NB4 (cell line): ENCODE measurements around the gene ZFHX3.

Experiments used
- DNase-seq: peaks from one replicate; pipeline ENCODE4 v3.0.0; 2010; ENCODE audit warnings: low read depth
- H3K4me3 ChIP-seq: one replicate; pipeline ENCODE4 v1.5.1; 2011; ENCODE audit warnings: mild to moderate bottlenecking, low read depth, low read length, moderate library complexity
- CTCF ChIP-seq: IDR thresholded peaks from one replicate; pipeline ENCODE4 v1.5.1; 2012; ENCODE audit warnings: low read depth, low read length
- MAX ChIP-seq: IDR thresholded peaks from 2 replicates; pipeline ENCODE4 v1.6.1; 2011; ENCODE audit warnings: low read depth, low read length
- MYC ChIP-seq: IDR thresholded peaks from 2 replicates; pipeline ENCODE4 v1.6.1; 2011; ENCODE audit warnings: low read depth, low read length
- POLR2A ChIP-seq: IDR thresholded peaks from 2 replicates; pipeline ENCODE4 v1.6.1; 2011; ENCODE audit warnings: mild to moderate bottlenecking; ENCODE audit not compliant: insufficient read length; ENCODE audit errors: extremely low read depth

ZFHX3 gene

GRCh38 chr16:72857834-72858664 is 189.9 kb downstream of the ZFHX3 start:
- H3K4me3 ChIP-seq = no peak overlapping the region
- no peak for TF ChIP-seq POLR2A
- no peak for TF ChIP-seq CTCF
- TF ChIP-seq MYC = no peak
- no peak for TF ChIP-seq MAX
- DNase-seq = no peak

- DNase-seq = peak; percentile 61
Observed at GRCh38 chr16:72856797-72857196, 191.1 kb downstream of the ZFHX3 start.

GRCh38 chr16:72854267-72854959 is 193.5 kb downstream of the ZFHX3 start:
- H3K4me3 ChIP-seq = no peak overlapping the region
- no peak for DNase-seq
- TF ChIP-seq MAX (no peak), CTCF (no peak), POLR2A (no peak), MYC (no peak)

More at GRCh38 chr16:72856797-72857196, 191.1 kb downstream of the ZFHX3 start:
- H3K4me3 ChIP-seq = no peak overlapping the region
- TF ChIP-seq MAX = peak; percentile 9; the same call in 1 of the 2 replicates
- peak; percentile 64 for TF ChIP-seq CTCF
- TF ChIP-seq MYC = no peak
- no peak for TF ChIP-seq POLR2A

GRCh38 chr16:72853575-72854266 is 194.2 kb downstream of the ZFHX3 start:
- no peak overlapping the region for H3K4me3 ChIP-seq
- peak; percentile 72 for DNase-seq
- TF ChIP-seq MAX (no peak), CTCF (no peak), POLR2A (no peak), MYC (no peak)

GRCh38 chr16:72852421-72852820 is 195.5 kb downstream of the ZFHX3 start:
- no peak for DNase-seq
- no peak overlapping the region for H3K4me3 ChIP-seq
- TF ChIP-seq POLR2A = no peak
- TF ChIP-seq MAX = no peak
- TF ChIP-seq MYC = no peak
- TF ChIP-seq CTCF = no peak
